Activated CD4-positive, alpha-beta memory T cell treated with anti-CD3 and anti-CD28 coated beads, Interleukin-2, amount 10 ng/mL, durations not matched to agents 7 days and 5 days (primary cell): ENCODE data around the gene FREM2. TPM values are rescaled to one million over a fixed set of nuclear protein-coding genes. Genes with fewer than 3 reads are reported as not detected.

Experiments used
- CTCF ChIA-PET: fragments of 350-600 bp; sonication (Branson Sonifier 250); formaldehyde crosslinking; loops from one replicate; lab custom pipeline; 2021; ENCODE audit warnings: antibody characterized with exemption, inconsistent platforms; lab: Charles Lee
- POLR2A ChIA-PET: fragments of 350-600 bp; sonication (Branson Sonifier 250); formaldehyde crosslinking; loops from one replicate; lab custom pipeline; 2021; ENCODE audit warnings: antibody characterized with exemption; lab: Charles Lee
- DNase-seq: peaks from one replicate; pipeline ENCODE4 v3.0.0-alpha.2; 2020
- H3K27ac Mint-ChIP-seq: one replicate; pipeline ENCODE4 v1.8.0; 2021; ENCODE audit warnings: mild to moderate bottlenecking, mixed read lengths
- H3K27me3 Mint-ChIP-seq: one replicate; pipeline ENCODE4 v1.8.0; 2021; ENCODE audit warnings: mixed read lengths
- H3K36me3 Mint-ChIP-seq: one replicate; pipeline ENCODE4 v1.8.0; 2021; ENCODE audit warnings: low read depth, mixed read lengths
- H3K4me1 Mint-ChIP-seq: one replicate; pipeline ENCODE4 v1.8.0; 2021; ENCODE audit warnings: mixed read lengths
- H3K4me3 Mint-ChIP-seq: one replicate; pipeline ENCODE4 v1.8.0; 2021; ENCODE audit warnings: mild to moderate bottlenecking, mixed read lengths
- H3K9me3 Mint-ChIP-seq: one replicate; pipeline ENCODE4 v1.8.0; 2021; ENCODE audit warnings: mixed read lengths
- total RNA-seq, 2 experiments: library from RNA; stranded (reverse); gene quantifications; one replicate each; pipeline ENCODE4 v1.2.3, GENCODE V29; 2021

FREM2 gene
- total RNA-seq, 2 experiments from 2014 or later = not detected

DNA sequence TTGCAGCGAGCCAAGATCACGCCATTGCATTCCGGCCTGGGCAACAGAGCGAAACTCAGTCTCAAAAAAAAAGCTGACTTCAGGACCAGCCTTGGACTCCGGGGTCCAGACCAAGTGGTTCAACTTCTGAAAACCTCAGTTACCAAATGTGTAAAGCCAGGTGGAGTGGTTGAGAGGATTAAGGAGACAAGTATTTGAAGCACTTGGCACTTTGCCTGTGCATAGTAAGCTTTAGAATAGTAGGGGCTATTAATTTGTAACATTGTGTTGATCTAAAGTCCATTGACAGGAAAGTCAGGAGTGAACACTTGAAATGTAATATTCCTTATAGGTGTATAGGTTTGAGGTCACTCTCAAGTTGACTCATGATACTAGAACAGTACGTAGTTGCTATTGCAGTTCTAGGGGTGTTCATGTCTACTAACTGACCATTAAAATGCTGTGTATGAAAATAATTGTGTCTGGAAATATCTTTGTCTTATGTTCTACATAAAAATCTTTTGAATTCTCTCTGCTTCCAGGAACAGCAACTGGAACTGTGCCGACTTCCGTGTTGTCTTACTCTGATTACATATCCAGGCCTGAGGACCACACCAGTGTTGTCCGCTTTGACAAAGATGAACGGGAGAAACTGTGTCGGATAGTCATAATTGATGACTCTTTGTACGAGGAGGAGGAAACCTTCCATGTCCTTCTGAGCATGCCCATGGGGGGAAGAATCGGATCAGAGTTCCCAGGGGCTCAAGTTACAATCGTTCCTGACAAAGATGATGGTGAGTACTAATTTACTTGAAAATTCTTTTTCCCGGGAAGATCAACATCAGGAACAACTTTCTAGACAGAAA is 97.4 kb downstream of the FREM2 start:
- CTCF ChIA-PET = no interaction called here
- Mint-ChIP-seq H3K9me3 (no peaks in the 10 kb centered on the region), H3K27me3 (no peaks in the 10 kb centered on the region), H3K4me1 (no peaks in the 10 kb centered on the region), H3K27ac (no peak overlapping the region), H3K36me3 (no peaks in the 10 kb centered on the region), H3K4me3 (no peak overlapping the region)
- POLR2A ChIA-PET = no interaction called here
- DNase-seq = no peak

DNA sequence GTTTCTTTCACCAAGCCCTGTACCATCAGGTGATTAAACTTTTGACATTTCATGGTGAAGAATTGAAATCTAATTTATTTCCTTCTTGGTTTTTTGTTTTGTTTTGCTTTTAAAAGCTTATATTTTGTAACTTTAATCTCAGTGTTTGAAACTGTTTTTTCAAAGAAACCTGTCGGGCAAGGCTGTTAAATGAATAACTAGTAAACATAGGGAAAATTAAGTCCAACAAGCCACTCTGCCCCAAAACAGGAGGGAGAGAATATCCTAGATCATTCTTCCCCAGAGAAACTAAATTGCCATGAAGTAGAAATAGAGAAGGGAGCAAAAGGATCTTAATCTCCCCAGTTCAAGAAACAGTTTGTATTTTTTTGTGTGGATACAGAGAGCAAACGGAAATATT is 98.2 kb downstream of the FREM2 start:
- H3K4me1 Mint-ChIP-seq = no peaks in the 10 kb centered on the region
- no peak overlapping the region for H3K4me3 Mint-ChIP-seq
- no peaks in the 10 kb centered on the region for H3K36me3 Mint-ChIP-seq
- H3K27ac Mint-ChIP-seq = no peak overlapping the region
- POLR2A ChIA-PET = no interaction called here
- CTCF ChIA-PET = no interaction called here
- DNase-seq = no peak
- H3K9me3 Mint-ChIP-seq = no peaks in the 10 kb centered on the region
- no peaks in the 10 kb centered on the region for H3K27me3 Mint-ChIP-seq

DNA sequence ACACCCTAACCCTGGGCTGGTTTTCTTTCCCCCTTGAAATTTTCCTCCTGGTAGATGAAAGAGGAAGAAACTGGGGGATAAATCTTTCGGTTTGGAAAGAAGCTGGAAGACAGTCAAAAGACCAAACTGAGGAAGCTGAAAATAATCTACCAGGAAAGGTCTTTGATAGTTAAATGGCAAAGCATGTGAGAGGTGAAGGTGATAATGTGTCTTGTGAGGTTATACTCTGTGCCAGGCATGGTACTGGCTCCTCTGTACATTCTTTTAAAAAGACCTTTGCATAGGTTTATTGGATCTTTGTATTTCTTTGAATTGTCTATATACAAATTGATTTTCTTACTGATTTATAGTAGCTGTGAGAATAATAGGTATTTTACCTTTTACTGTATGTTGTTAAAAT is 98.6 kb downstream of the FREM2 start:
- H3K4me1 Mint-ChIP-seq = no peaks in the 10 kb centered on the region
- no peak for DNase-seq

DNA sequence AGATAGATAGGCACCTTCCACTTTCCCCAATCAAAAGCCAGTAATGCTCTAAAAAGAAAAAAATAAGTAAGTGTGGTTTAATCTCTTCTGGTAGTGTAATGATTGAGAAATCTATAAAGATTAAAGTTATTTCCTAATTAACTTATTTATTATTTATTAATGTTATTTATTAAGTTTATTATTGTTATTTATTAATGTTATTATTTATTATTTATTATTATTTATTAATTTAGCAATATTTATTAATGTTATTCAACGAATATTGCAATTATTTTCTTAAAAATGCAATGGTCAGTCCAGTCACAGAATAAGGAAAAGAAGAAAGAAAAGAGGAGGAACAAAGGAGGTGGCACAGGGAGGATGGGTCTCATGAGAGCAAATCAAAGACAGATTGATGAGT is 100.7 kb downstream of the FREM2 start:
- Mint-ChIP-seq H3K4me3 (no peak overlapping the region), H3K36me3 (no peaks in the 10 kb centered on the region), H3K27me3 (no peaks in the 10 kb centered on the region), H3K9me3 (no peaks in the 10 kb centered on the region), H3K4me1 (no peaks in the 10 kb centered on the region), H3K27ac (no peak overlapping the region)
- ChIA-PET CTCF (no interaction called here), POLR2A (no interaction called here)
- DNase-seq = no peak

More for the DNA sequence above, 98.6 kb downstream of the FREM2 start:
- Mint-ChIP-seq H3K9me3 (no peaks in the 10 kb centered on the region), H3K27ac (no peak overlapping the region), H3K36me3 (no peaks in the 10 kb centered on the region), H3K4me3 (no peak overlapping the region), H3K27me3 (no peaks in the 10 kb centered on the region)
- POLR2A ChIA-PET = no interaction called here
- CTCF ChIA-PET = no interaction called here

- DNase-seq = no peak
- no peaks in the 10 kb centered on the region for H3K36me3 Mint-ChIP-seq
- ChIA-PET CTCF (no interaction called here), POLR2A (no interaction called here)
- H3K27ac Mint-ChIP-seq = no peak overlapping the region
- peaks cover 6% of the 10 kb centered on the region for H3K9me3 Mint-ChIP-seq
- H3K27me3 Mint-ChIP-seq = no peaks in the 10 kb centered on the region
- no peaks in the 10 kb centered on the region for H3K4me1 Mint-ChIP-seq
- no peak overlapping the region for H3K4me3 Mint-ChIP-seq
These were observed 110.0 kb downstream of the FREM2 start for GRCh38 chr13:38796890-38797289.

GRCh38 chr13:38803531-38803930 is 116.7 kb downstream of the FREM2 start:
- CTCF ChIA-PET = no interaction called here

DNA sequence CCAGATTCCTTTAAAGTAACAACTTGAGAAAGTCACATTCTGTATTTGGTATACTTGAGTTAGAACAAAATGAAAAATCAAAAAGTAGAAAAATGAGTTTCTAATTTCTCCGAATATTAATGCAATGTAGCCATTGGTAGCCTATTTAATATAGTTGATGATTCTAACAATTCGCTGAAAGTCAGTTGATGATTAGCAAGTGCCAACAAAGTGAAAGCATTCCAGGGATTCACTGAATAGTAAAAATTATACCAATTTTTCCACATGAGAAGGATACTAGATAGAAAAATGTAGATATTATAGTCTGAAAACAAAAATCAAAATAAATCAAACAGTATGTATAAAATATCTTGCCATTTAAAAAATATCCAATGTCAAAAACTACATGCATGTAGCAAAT is 117.2 kb downstream of the FREM2 start:
- no peaks in the 10 kb centered on the region for H3K36me3 Mint-ChIP-seq
- no peaks in the 10 kb centered on the region for H3K4me1 Mint-ChIP-seq
- no peak overlapping the region for H3K27ac Mint-ChIP-seq
- no peak overlapping the region for H3K4me3 Mint-ChIP-seq
- no peaks in the 10 kb centered on the region for H3K27me3 Mint-ChIP-seq
- H3K9me3 Mint-ChIP-seq = peaks cover 8% of the 10 kb centered on the region
- POLR2A ChIA-PET = no interaction called here
- DNase-seq = no peak
- CTCF ChIA-PET = no interaction called here

More at GRCh38 chr13:38803531-38803930, 116.7 kb downstream of the FREM2 start:
- H3K27ac Mint-ChIP-seq = no peak overlapping the region
- H3K4me1 Mint-ChIP-seq = no peaks in the 10 kb centered on the region
- no peak for DNase-seq
- peaks cover 8% of the 10 kb centered on the region for H3K9me3 Mint-ChIP-seq
- H3K4me3 Mint-ChIP-seq = no peak overlapping the region
- no peaks in the 10 kb centered on the region for H3K36me3 Mint-ChIP-seq
- no peaks in the 10 kb centered on the region for H3K27me3 Mint-ChIP-seq
- POLR2A ChIA-PET = no interaction called here

DNA sequence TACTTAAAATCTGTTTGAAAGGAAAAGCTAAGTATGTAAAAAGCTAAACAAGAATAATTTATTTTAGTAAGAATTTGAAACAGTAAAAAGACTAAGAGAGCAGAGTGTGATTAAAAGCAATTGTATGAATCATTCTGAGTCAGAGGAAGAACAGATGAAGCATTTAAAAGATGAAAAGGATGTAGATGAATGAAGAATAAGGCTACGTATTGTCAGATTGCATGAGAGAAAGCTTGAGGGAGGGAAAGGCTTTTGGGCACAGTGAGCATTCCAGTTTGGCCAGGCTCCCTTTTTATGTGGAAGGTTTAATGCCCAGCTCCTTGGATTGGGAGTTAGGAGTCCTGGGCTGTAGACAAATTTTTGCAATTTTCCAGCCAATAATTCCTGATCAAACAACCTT is 117.7 kb downstream of the FREM2 start:
- no peak overlapping the region for H3K27ac Mint-ChIP-seq
- H3K9me3 Mint-ChIP-seq = peaks cover 11% of the 10 kb centered on the region
- H3K4me3 Mint-ChIP-seq = no peak overlapping the region
- ChIA-PET CTCF (no interaction called here), POLR2A (no interaction called here)
- no peaks in the 10 kb centered on the region for H3K4me1 Mint-ChIP-seq
- DNase-seq = no peak
- no peaks in the 10 kb centered on the region for H3K36me3 Mint-ChIP-seq
- no peaks in the 10 kb centered on the region for H3K27me3 Mint-ChIP-seq

DNA sequence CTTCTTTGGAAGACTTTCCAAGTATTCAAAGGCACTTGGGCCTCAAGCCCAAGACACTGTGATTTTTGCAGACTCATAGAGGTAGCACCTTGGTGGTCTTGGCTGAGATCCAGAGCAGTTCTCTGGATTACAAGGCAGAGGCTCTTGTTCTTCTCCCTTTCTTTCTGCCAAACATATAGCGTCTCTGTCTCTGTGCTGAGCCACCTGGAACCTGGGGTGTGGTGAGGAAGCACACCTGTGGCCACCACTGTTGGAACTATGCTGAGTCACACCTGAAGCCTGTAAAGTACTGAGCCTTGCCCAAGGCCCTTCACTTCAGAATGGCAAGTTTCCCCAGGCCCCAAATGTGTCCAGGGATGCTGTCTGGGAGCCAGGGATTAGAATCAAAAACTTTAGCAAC is 127.5 kb downstream of the FREM2 start:
- Mint-ChIP-seq H3K4me3 (no peak overlapping the region), H3K36me3 (no peaks in the 10 kb centered on the region), H3K27ac (no peak overlapping the region), H3K9me3 (peaks cover 10% of the 10 kb centered on the region), H3K27me3 (no peaks in the 10 kb centered on the region), H3K4me1 (no peaks in the 10 kb centered on the region)
- CTCF ChIA-PET = no interaction called here
- no peak for DNase-seq
- POLR2A ChIA-PET = no interaction called here

DNA sequence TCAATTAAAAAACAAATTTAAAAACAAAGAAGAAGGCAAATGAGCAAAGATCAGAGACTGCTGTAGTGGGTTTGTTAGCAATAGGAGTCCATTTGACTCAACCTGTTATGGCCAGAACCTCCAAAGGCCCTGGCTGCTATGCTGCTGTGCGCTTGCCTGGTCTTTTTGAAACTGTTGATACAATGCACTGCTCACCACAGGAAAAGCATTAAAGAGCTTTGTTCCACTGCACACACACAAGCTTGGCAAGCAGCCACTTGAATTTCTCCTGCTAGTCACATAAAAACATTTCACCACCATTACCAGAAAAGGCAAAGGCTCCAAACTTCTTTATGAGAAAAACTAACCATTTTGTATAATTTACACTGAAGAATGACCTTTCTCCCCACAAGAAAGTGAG is 132.2 kb downstream of the FREM2 start:
- Mint-ChIP-seq H3K27ac (no peak overlapping the region), H3K4me3 (no peak overlapping the region), H3K36me3 (no peaks in the 10 kb centered on the region), H3K9me3 (no peaks in the 10 kb centered on the region), H3K27me3 (no peaks in the 10 kb centered on the region), H3K4me1 (no peaks in the 10 kb centered on the region)
- CTCF ChIA-PET = no interaction called here
- POLR2A ChIA-PET = no interaction called here
- no peak for DNase-seq

- no peak overlapping the region for H3K27ac Mint-ChIP-seq
- ChIA-PET CTCF (no interaction called here), POLR2A (no interaction called here)
- no peaks in the 10 kb centered on the region for H3K9me3 Mint-ChIP-seq
- H3K4me1 Mint-ChIP-seq = no peaks in the 10 kb centered on the region
- no peak for DNase-seq
- no peaks in the 10 kb centered on the region for H3K27me3 Mint-ChIP-seq
- H3K36me3 Mint-ChIP-seq = no peaks in the 10 kb centered on the region
- no peak overlapping the region for H3K4me3 Mint-ChIP-seq
These were observed 132.7 kb downstream of the FREM2 start for GRCh38 chr13:38819596-38819995.

GRCh38 chr13:38821770-38822551 is 135.1 kb downstream of the FREM2 start:
- Mint-ChIP-seq H3K36me3 (no peaks in the 10 kb centered on the region), H3K27me3 (no peaks in the 10 kb centered on the region), H3K9me3 (no peaks in the 10 kb centered on the region), H3K4me3 (no peak overlapping the region), H3K27ac (no peak overlapping the region), H3K4me1 (no peaks in the 10 kb centered on the region)
- CTCF ChIA-PET = interaction anchor here (0.7 kb wide), 1 partner anchor 37 kb away, joined by 3 read pairs; no protein-coding TSS in a partner anchor
- POLR2A ChIA-PET = no interaction called here
- DNase-seq = no peak

- no peaks in the 10 kb centered on the region for H3K27me3 Mint-ChIP-seq
- ChIA-PET POLR2A (no interaction called here), CTCF (no interaction called here)
- H3K4me3 Mint-ChIP-seq = no peak overlapping the region
- no peaks in the 10 kb centered on the region for H3K9me3 Mint-ChIP-seq
- no peak for DNase-seq
- no peaks in the 10 kb centered on the region for H3K36me3 Mint-ChIP-seq
- H3K4me1 Mint-ChIP-seq = no peaks in the 10 kb centered on the region
- no peak overlapping the region for H3K27ac Mint-ChIP-seq
These were observed 137.5 kb downstream of the FREM2 start for GRCh38 chr13:38824342-38824741.
